A673 (cell line): Measurements from ENCODE around the gene SPPL2B.
A peak's percentile ranks its signal among the peaks of the same experiment; 100 is the strongest.

ENCODE experiments used
- EZH2 ChIP-seq: fragments of 200-600 bp; sonication (generic); IDR thresholded peaks from 2 replicates; pipeline ENCODE4 v1.6.1; 2017; ENCODE audit warnings: borderline replicate concordance, low read depth, mild to moderate bottlenecking, mixed read lengths, antibody characterized with exemption, low read length; ENCODE audit not compliant: poor library complexity, severe bottlenecking
- TF ChIP-seq, protein P1 (sequence below): fragments of 300-800, 200-600 bp; sonication (generic); conservative IDR thresholded peaks from 2 replicates; pipeline ENCODE4 v1.5.1; 2017; ENCODE audit warnings: low read depth, mild to moderate bottlenecking, antibody characterized with exemption, low read length, moderate library complexity, mixed read lengths

GRCh38 chr19:2289714-2290435 lies 38.6 kb upstream of the SPPL2B start:
- TF ChIP-seq, protein P1, sequence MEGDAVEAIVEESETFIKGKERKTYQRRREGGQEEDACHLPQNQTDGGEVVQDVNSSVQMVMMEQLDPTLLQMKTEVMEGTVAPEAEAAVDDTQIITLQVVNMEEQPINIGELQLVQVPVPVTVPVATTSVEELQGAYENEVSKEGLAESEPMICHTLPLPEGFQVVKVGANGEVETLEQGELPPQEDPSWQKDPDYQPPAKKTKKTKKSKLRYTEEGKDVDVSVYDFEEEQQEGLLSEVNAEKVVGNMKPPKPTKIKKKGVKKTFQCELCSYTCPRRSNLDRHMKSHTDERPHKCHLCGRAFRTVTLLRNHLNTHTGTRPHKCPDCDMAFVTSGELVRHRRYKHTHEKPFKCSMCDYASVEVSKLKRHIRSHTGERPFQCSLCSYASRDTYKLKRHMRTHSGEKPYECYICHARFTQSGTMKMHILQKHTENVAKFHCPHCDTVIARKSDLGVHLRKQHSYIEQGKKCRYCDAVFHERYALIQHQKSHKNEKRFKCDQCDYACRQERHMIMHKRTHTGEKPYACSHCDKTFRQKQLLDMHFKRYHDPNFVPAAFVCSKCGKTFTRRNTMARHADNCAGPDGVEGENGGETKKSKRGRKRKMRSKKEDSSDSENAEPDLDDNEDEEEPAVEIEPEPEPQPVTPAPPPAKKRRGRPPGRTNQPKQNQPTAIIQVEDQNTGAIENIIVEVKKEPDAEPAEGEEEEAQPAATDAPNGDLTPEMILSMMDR = no peak
- peak; percentile 68 for TF ChIP-seq EZH2
